Spleen (tissue), 11 donors: ENCODE results near the gene DOCK6. TPM values are rescaled to one million over a fixed set of nuclear protein-coding genes. Genes with fewer than 3 reads are reported as not detected.

Source experiments
- DNase-seq: peaks from one replicate; pipeline ENCODE4 v3.0.0-alpha.2; 2020
- H3K27ac ChIP-seq, 8 donors: fragments of 200-600 bp; sonication (generic) in 7 of 8; 1 replicate in 4 of 8; 2 replicates in 4 of 8; pipeline versions ENCODE4 v1.5.0 to v1.8.0; 2016 to 2021; ENCODE audit warnings: inconsistent platforms in 4 of 8, mild to moderate bottlenecking in 4 of 8, moderate library complexity in 1 of 8
- H3K27me3 ChIP-seq, 7 donors: fragments of 200-600 bp; sonication (generic) in 6 of 7; replicated peaks in 1 of 7; 1 replicate in 4 of 7; 2 replicates in 3 of 7; pipeline versions ENCODE4 v1.5.0 to v1.8.0; 2016 to 2021; ENCODE audit warnings: inconsistent platforms in 3 of 7, mild to moderate bottlenecking in 1 of 7
- H3K36me3 ChIP-seq, 6 donors: fragments of 200-600 bp; sonication (generic) in 5 of 6; 1 replicate in 4 of 6; 2 replicates in 2 of 6; pipeline versions ENCODE4 v1.5.0 to v1.8.0; 2016 to 2021; ENCODE audit warnings: inconsistent platforms in 2 of 6
- H3K4me1 ChIP-seq, 6 donors: fragments of 200-600 bp; sonication (generic) in 5 of 6; 1 replicate in 3 of 6; 2 replicates in 3 of 6; pipeline versions ENCODE4 v1.5.0 to v1.8.0; 2016 to 2021; ENCODE audit warnings: inconsistent platforms in 3 of 6
- H3K4me3 ChIP-seq, 8 donors: fragments of 200-600 bp; sonication (generic) in 7 of 8; 1 replicate in 4 of 8; 2 replicates in 4 of 8; pipeline versions ENCODE4 v1.5.0 to v1.8.0; 2016 to 2021; ENCODE audit warnings: inconsistent platforms in 4 of 8, mild to moderate bottlenecking in 4 of 8, moderate library complexity in 2 of 8
- H3K9me3 ChIP-seq, 8 donors: fragments of 200-600 bp; sonication (generic) in 7 of 8; 1 replicate in 4 of 8; 2 replicates in 4 of 8; pipeline versions ENCODE4 v1.5.0 to v1.8.0; 2016 to 2021; ENCODE audit warnings: inconsistent platforms in 4 of 8
- CTCF ChIP-seq, 11 experiments: fragments of 200-600 bp in 7 of 11; fragments of 450-650 bp in 4 of 11; sonication (generic) in 4 of 11; IDR thresholded peaks in 8 of 11; conservative IDR thresholded peaks in 3 of 11; 1 replicate in 7 of 11; 2 replicates in 4 of 11; pipeline versions ENCODE4 v1.4.0 to v1.8.0; 2016 to 2021; ENCODE audit warnings: antibody characterized with exemption in 11 of 11, inconsistent platforms in 4 of 11, mild to moderate bottlenecking in 1 of 11
- POLR2A ChIP-seq, 3 donors: fragments of 450-650 bp; IDR thresholded peaks; one replicate each; pipeline ENCODE4 v1.5.1; 2017; ENCODE audit warnings: antibody characterized with exemption in 3 of 3, mild to moderate bottlenecking in 1 of 3
- POLR2AphosphoS5 ChIP-seq, 3 donors: sonication (generic); formaldehyde crosslinking; IDR thresholded peaks; one replicate each; pipeline ENCODE4 v1.5.1; 2017; ENCODE audit warnings: antibody characterized with exemption in 3 of 3
- WGBS, 5 donors: extraction: QIAGEN DNeasy Blood & Tissue Kit in 3 of 5; methylation state at CpG; one replicate each; pipeline versions ENCODE4 v1.1.5 to v1.1.7; 2013 to 2018; 5-methylcytosine and 5-hydroxymethylcytosine counted together
- intact Hi-C: fragments of 100-400 bp; cut with DNase I; formaldehyde crosslinking; loops from one replicate; pipeline ENCODE4 v1.15.0; 2023; ENCODE audit warnings: low total_unique reads
- polyA plus RNA-seq, 3 donors: library from polyadenylated mRNA; stranded (reverse); fragments of 200-250 nt; gene quantifications; one replicate each; pipeline ENCODE4 v1.2.1, GENCODE V29; 2013
- total RNA-seq, 7 donors: library from RNA; depleted of rRNA in 3 of 7; stranded (reverse); fragments of >200 nt in 3 of 7; fragmentation: NEBNext Ultra II Directional in 4 of 7; extraction: Animal tissue kit (Norgen Biotek cat#: 25700) in 4 of 7; gene quantifications; one replicate each; pipeline versions ENCODE4 v1.1.0 to v1.2.1, GENCODE V29; 2016 to 2021
- donor health status: healthy with polysubstance abuse.
- donor health status: DM: no; HTN: no; CAD: no; lungs with moderate emphysema.
- donor health status: DM: no; HTN: no; CAD: no.
- donor health status: Bipolar disorder and iron deficiency.
- donor health status: healthy.
- donor health status: DM: no; HTN: no; CAD: no.
- donor health status: DM: yes; HTN: yes; CAD: no.

DOCK6 gene
- total and polyA plus RNA-seq, 10 donors, result 12.5 to 105 (median 47.7) TPM

- no peak overlapping the region for H3K27ac ChIP-seq
- H3K9me3 ChIP-seq, result peaks cover 0 to 17% (median 12%) of the 10 kb centered on the region in 8 donors
- 88 to 97% (median 92%) methylated on average over 3 of the region's 3 CpGs for WGBS, 5 donors
- no peak overlapping the region for H3K4me3 ChIP-seq
- intact Hi-C loops, result no loop called here
- no peak for DNase-seq
- H3K36me3 ChIP-seq, result peaks cover 0 to 74% (median 18%) of the 10 kb centered on the region in 6 donors
- TF ChIP-seq POLR2AphosphoS5 (IDR thresholded peaks at IDR 0.05) (no peak), CTCF (IDR thresholded peaks at IDR 0.05 in 8 of 11, conservative IDR thresholded peaks at IDR 0.05 in 3 of 11) (no peak), POLR2A (IDR thresholded peaks at IDR 0.05) (no peak)
- H3K27me3 ChIP-seq, result no peaks in the 10 kb centered on the region
- no peaks in the 10 kb centered on the region for H3K4me1 ChIP-seq
Measured at GRCh38 chr19:11223200-11223599, 39.1 kb downstream of the DOCK6 start.

GRCh38 chr19:11221082-11221598 is 41.2 kb downstream of the DOCK6 start:
- Histone ChIP-seq H3K27ac (no peak overlapping the region), H3K4me1 (no peaks in the 10 kb centered on the region), H3K27me3 (no peaks in the 10 kb centered on the region), H3K36me3 (peaks cover 0 to 78% (median 18%) of the 10 kb centered on the region in 6 donors), H3K9me3 (peaks cover 0 to 17% (median 12%) of the 10 kb centered on the region in 8 donors), H3K4me3 (no peak overlapping the region)
- no peak for DNase-seq
- WGBS, 5 donors, result 94 to 100% (median 96%) methylated on average over 3 of the region's 3 CpGs
- intact Hi-C loops, result no loop called here
- TF ChIP-seq CTCF (IDR thresholded peaks at IDR 0.05 in 8 of 11, conservative IDR thresholded peaks at IDR 0.05 in 3 of 11) (no peak), POLR2A (IDR thresholded peaks at IDR 0.05) (no peak), POLR2AphosphoS5 (IDR thresholded peaks at IDR 0.05) (no peak)

- intact Hi-C loops, result no loop called here
- no peak for DNase-seq
- Histone ChIP-seq H3K4me3 (no peak overlapping the region), H3K9me3 (no peaks in the 10 kb centered on the region), H3K27ac (no peak overlapping the region), H3K4me1 (no peaks in the 10 kb centered on the region), H3K36me3 (peaks cover 0 to 70% (median 13%) of the 10 kb centered on the region in 6 donors), H3K27me3 (no peaks in the 10 kb centered on the region)
- no peak for TF ChIP-seq POLR2AphosphoS5 (IDR thresholded peaks at IDR 0.05)
- TF ChIP-seq CTCF (IDR thresholded peaks at IDR 0.05 in 8 of 11, conservative IDR thresholded peaks at IDR 0.05 in 3 of 11), result no peak
- no peak for TF ChIP-seq POLR2A (IDR thresholded peaks at IDR 0.05)
- WGBS, 5 donors, result 80 to 98% (median 91%) methylated on average over 6 of the region's 6 CpGs
Measured at GRCh38 chr19:11214387-11214786, 47.9 kb downstream of the DOCK6 start.

- WGBS, 5 donors, result 84 to 93% (median 91%) methylated on average over 1 of the region's 1 CpG
- Histone ChIP-seq H3K27ac (no peak overlapping the region), H3K36me3 (peaks cover 0 to 66% (median 10%) of the 10 kb centered on the region in 6 donors), H3K4me1 (no peaks in the 10 kb centered on the region), H3K27me3 (no peaks in the 10 kb centered on the region), H3K4me3 (no peak overlapping the region), H3K9me3 (no peaks in the 10 kb centered on the region)
- DNase-seq, result no peak
- intact Hi-C loops, result no loop called here
- TF ChIP-seq CTCF (IDR thresholded peaks at IDR 0.05 in 8 of 11, conservative IDR thresholded peaks at IDR 0.05 in 3 of 11), result no peak
- no peak for TF ChIP-seq POLR2AphosphoS5 (IDR thresholded peaks at IDR 0.05)
- TF ChIP-seq POLR2A (IDR thresholded peaks at IDR 0.05), result no peak
Measured at GRCh38 chr19:11210656-11210928, 51.7 kb downstream of the DOCK6 start.
